Spinal cord (tissue), 10 donors: ENCODE measurements around the gene CGB5. TPM values are rescaled to one million over a fixed set of nuclear protein-coding genes. Genes with fewer than 3 reads are reported as not detected.

Experiments used
- DNase-seq, 6 donors: peaks; one replicate each; pipeline versions ENCODE4 v3.0.0 to v3.0.0-alpha.2; 2013 to 2015; ENCODE audit warnings: low spot score in 6 of 6, low read depth in 4 of 6
- H3K27ac ChIP-seq: one replicate; pipeline ENCODE4 v1.5.1; 2013; ENCODE audit warnings: low read depth, low read length, control low read depth
- H3K27me3 ChIP-seq: one replicate; pipeline ENCODE4 v1.6.1; 2013; ENCODE audit warnings: low read length; ENCODE audit not compliant: control insufficient read depth, insufficient read depth
- H3K36me3 ChIP-seq: one replicate; pipeline ENCODE4 v1.6.1; 2013; ENCODE audit warnings: low read length; ENCODE audit not compliant: control insufficient read depth, insufficient read depth
- H3K4me1 ChIP-seq: one replicate; pipeline ENCODE4 v1.6.1; 2013; ENCODE audit warnings: low read length; ENCODE audit not compliant: control insufficient read depth, insufficient read depth
- H3K4me3 ChIP-seq: one replicate; pipeline ENCODE4 v1.5.1; 2013; ENCODE audit warnings: low read depth, low read length, control low read depth
- H3K9me3 ChIP-seq: one replicate; pipeline ENCODE4 v1.6.1; 2013; ENCODE audit warnings: low read length; ENCODE audit not compliant: control insufficient read depth, insufficient read depth
- WGBS: methylation state at CpG from one replicate; pipeline ENCODE4 v1.1.5; 2013; ENCODE audit warnings: missing lambda C conversion rate; ENCODE audit not compliant: insufficient coverage; 5-methylcytosine and 5-hydroxymethylcytosine counted together
- polyA plus RNA-seq, 2 donors: library from polyadenylated mRNA; unstranded; fragments of 120-200 nt; gene quantifications; one replicate each; pipeline ENCODE4 v1.2.1, GENCODE V29; 2013; ENCODE audit not compliant: insufficient read length in 2 of 2
- small RNA-seq: library from RNA; depleted of rRNA; stranded (forward); fragments of <200 nt; gene quantifications from one replicate; pipeline ENCODE3, GENCODE V24; 2014; ENCODE audit warnings: low replicate concordance
- total RNA-seq, 2 donors: library from RNA; depleted of rRNA in 1 of 2; stranded (reverse); fragments of 120-200 nt in 1 of 2; fragments of >200 nt in 1 of 2; gene quantifications; one replicate each; pipeline versions ENCODE4 v1.2.3 to v1.2.4, GENCODE V29; 2013 to 2014
- donor health status: healthy.

Gene CGB5
- total and polyA plus RNA-seq, 4 donors = 1.4 TPM; not detected in 3

- no peak for DNase-seq
- Histone ChIP-seq H3K9me3 (no peaks in the 10 kb centered on the region), H3K4me3 (no peak overlapping the region), H3K4me1 (peaks cover 12% of the 10 kb centered on the region), H3K27ac (no peak overlapping the region), H3K36me3 (peaks cover 1% of the 10 kb centered on the region), H3K27me3 (no peaks in the 10 kb centered on the region)
- WGBS = 70% methylated on average over 1 of the region's 1 CpG
Observed at GRCh38 chr19:49081273-49081672, 37.6 kb downstream of the CGB5 start.

GRCh38 chr19:49084206-49085019 is 40.8 kb downstream of the CGB5 start:
- H3K9me3 ChIP-seq = no peaks in the 10 kb centered on the region
- H3K27ac ChIP-seq = peak overlapping the region; percentile 88
- peak overlapping the region; percentile 95 for H3K4me3 ChIP-seq
- DNase-seq = no peak
- peaks cover 19% of the 10 kb centered on the region for H3K4me1 ChIP-seq
- H3K36me3 ChIP-seq = peaks cover 19% of the 10 kb centered on the region
- no peaks in the 10 kb centered on the region for H3K27me3 ChIP-seq
- WGBS = 70% methylated on average over 17 of the region's 26 CpGs

GRCh38 chr19:49085020-49085867 is 41.6 kb downstream of the CGB5 start, which contains the start of gene SNRNP70:
TSS of gene SNRNP70 (plus strand) at chr19:49085451. CDS start at chr19:49086415, 964 bp downstream.
- H3K27ac ChIP-seq = peak within 1 kb of the TSS; percentile 88
- no peaks in the 10 kb centered on the region for H3K9me3 ChIP-seq
- peak; percentile 98 to 100 (median 99) for DNase-seq
- H3K4me3 ChIP-seq = peak within 1 kb of the TSS; percentile 95
- peaks cover 19% of the 10 kb centered on the region for H3K4me1 ChIP-seq
- WGBS = 0% methylated on average over 89 of the region's 89 CpGs
- peaks cover 27% of the 10 kb centered on the region for H3K36me3 ChIP-seq
- H3K27me3 ChIP-seq = no peaks in the 10 kb centered on the region

- Histone ChIP-seq H3K36me3 (peaks cover 33% of the 10 kb centered on the region), H3K9me3 (no peaks in the 10 kb centered on the region), H3K27ac (peak overlapping the region; percentile 88), H3K4me1 (peaks cover 19% of the 10 kb centered on the region), H3K27me3 (no peaks in the 10 kb centered on the region), H3K4me3 (peak overlapping the region; percentile 95)
- no peak for DNase-seq
- WGBS = 3% methylated on average over 14 of the region's 14 CpGs
Observed at GRCh38 chr19:49085868-49086232, 42.2 kb downstream of the CGB5 start.

GRCh38 chr19:49086296-49086695 is 42.6 kb downstream of the CGB5 start:
- Histone ChIP-seq H3K27ac (no peak overlapping the region), H3K4me3 (peak overlapping the region; percentile 95), H3K36me3 (peaks cover 38% of the 10 kb centered on the region), H3K9me3 (no peaks in the 10 kb centered on the region), H3K27me3 (no peaks in the 10 kb centered on the region), H3K4me1 (peaks cover 19% of the 10 kb centered on the region)
- WGBS = 68% methylated on average over 9 of the region's 11 CpGs
- DNase-seq = no peak

GRCh38 chr19:49091391-49092038 is 47.9 kb downstream of the CGB5 start:
- Histone ChIP-seq H3K4me3 (no peak overlapping the region), H3K4me1 (peaks cover 9% of the 10 kb centered on the region), H3K27me3 (no peaks in the 10 kb centered on the region), H3K36me3 (peaks cover 84% of the 10 kb centered on the region), H3K27ac (no peak overlapping the region), H3K9me3 (no peaks in the 10 kb centered on the region)
- DNase-seq = no peak
- WGBS = 96% methylated on average over 14 of the region's 17 CpGs

GRCh38 chr19:49092686-49093085 is 49.0 kb downstream of the CGB5 start:
- no peak overlapping the region for H3K27ac ChIP-seq
- 100% methylated on average over 4 of the region's 6 CpGs for WGBS
- H3K4me1 ChIP-seq = peaks cover 4% of the 10 kb centered on the region
- H3K9me3 ChIP-seq = no peaks in the 10 kb centered on the region
- H3K4me3 ChIP-seq = no peak overlapping the region
- peaks cover 86% of the 10 kb centered on the region for H3K36me3 ChIP-seq
- DNase-seq = no peak
- H3K27me3 ChIP-seq = no peaks in the 10 kb centered on the region

Small RNA genes within 50 kb of the gene (small RNA-seq; reads per million reads assigned to genes)
- 0.06 reads per million for gene MIR6798
- not detected for gene RN7SL708P

Other genes with a start within 250 kb of the CGB5 start
- 10 to 100 TPM; 14.6 to 39.5 TPM for gene BCAT2, start 232.8 kb upstream of the CGB5 start, total RNA-seq
- gene BCAT2, start 232.8 kb upstream of the CGB5 start, polyA plus RNA-seq = 10 to 100 TPM; 26.5 to 36.6 TPM
- gene HSD17B14, start 207.4 kb upstream of the CGB5 start, total RNA-seq = 10 to 100 TPM in 1 of 2 donors, 1 to 10 TPM in 1; 6.9 to 25.5 TPM
- 10 to 100 TPM; 15.7 to 19.4 TPM for gene HSD17B14, start 207.4 kb upstream of the CGB5 start, polyA plus RNA-seq
- gene PLEKHA4, start 175.2 kb upstream of the CGB5 start, total RNA-seq = 10 to 100 TPM; 11.6 to 32.3 TPM
- 10 to 100 TPM; 17.3 to 43.0 TPM for gene PLEKHA4, start 175.2 kb upstream of the CGB5 start, polyA plus RNA-seq
- gene PPP1R15A, start 171.4 kb upstream of the CGB5 start, total RNA-seq = 10 to 100 TPM; 30.6 to 42.5 TPM
- 10 to 100 TPM; 26.6 to 33.4 TPM for gene PPP1R15A, start 171.4 kb upstream of the CGB5 start, polyA plus RNA-seq
- gene TULP2, start 145.1 kb upstream of the CGB5 start, total RNA-seq = under 1 TPM; 0.20 to 0.50 TPM
- 1 to 10 TPM in 1 of 2 donors, under 1 TPM in 1; 0.84 to 1.4 TPM for gene TULP2, start 145.1 kb upstream of the CGB5 start, polyA plus RNA-seq
- gene NUCB1, start 143.5 kb upstream of the CGB5 start, total RNA-seq = 100 to 1,000 TPM in 1 of 2 donors, 10 to 100 TPM in 1; 94.4 to 149 TPM
- 100 to 1,000 TPM; 166 to 213 TPM for gene NUCB1, start 143.5 kb upstream of the CGB5 start, polyA plus RNA-seq
- gene DHDH, start 110.1 kb upstream of the CGB5 start, total RNA-seq = 1 to 10 TPM in 1 of 2 donors, under 1 TPM in 1; 0.59 to 1.4 TPM
- 1 to 10 TPM; 2.7 to 4.6 TPM for gene DHDH, start 110.1 kb upstream of the CGB5 start, polyA plus RNA-seq
- 10 to 100 TPM; 23.5 to 40.4 TPM for gene BAX, start 89.0 kb upstream of the CGB5 start, total RNA-seq
- gene BAX, start 89.0 kb upstream of the CGB5 start, polyA plus RNA-seq = 10 to 100 TPM; 86.0 to 91.3 TPM
- 1,000 to 10,000 TPM in 1 of 2 donors, 100 to 1,000 TPM in 1; 830 to 1,568 TPM for gene FTL, start 78.5 kb upstream of the CGB5 start, total RNA-seq
- gene FTL, start 78.5 kb upstream of the CGB5 start, polyA plus RNA-seq = 1,000 to 10,000 TPM; 1,197 to 1,255 TPM
- gene GYS1, start 50.5 kb upstream of the CGB5 start, total RNA-seq = 10 to 100 TPM; 22.0 to 30.9 TPM
- gene GYS1, start 50.5 kb upstream of the CGB5 start, polyA plus RNA-seq = 10 to 100 TPM; 35.4 to 47.5 TPM
- 100 to 1,000 TPM in 1 of 2 donors, 10 to 100 TPM in 1; 80.4 to 101 TPM for gene RUVBL2, start 50.0 kb upstream of the CGB5 start, total RNA-seq
- gene RUVBL2, start 50.0 kb upstream of the CGB5 start, polyA plus RNA-seq = 100 to 1,000 TPM; 106 to 109 TPM
- not detected for gene LHB, start 26.8 kb upstream of the CGB5 start, total RNA-seq
- gene LHB, start 26.8 kb upstream of the CGB5 start, polyA plus RNA-seq = under 1 TPM in 1 of 2 donors, not detected in 1; 0.32 TPM
- under 1 TPM in 1 of 2 donors, not detected in 1; 0.72 TPM for gene CGB3, start 19.5 kb upstream of the CGB5 start, total RNA-seq
- under 1 TPM in 1 of 2 donors, not detected in 1; 0.73 TPM for gene CGB3, start 19.5 kb upstream of the CGB5 start, polyA plus RNA-seq
- not detected for gene CGB2, start 12.0 kb upstream of the CGB5 start, total RNA-seq
- gene CGB2, start 12.0 kb upstream of the CGB5 start, polyA plus RNA-seq = not detected
- not detected for gene CGB1, start 7.0 kb upstream of the CGB5 start, total RNA-seq
- not detected for gene CGB1, start 7.0 kb upstream of the CGB5 start, polyA plus RNA-seq
- under 1 TPM in 1 of 2 donors, not detected in 1; 0.72 TPM for gene CGB8, start 5.3 kb downstream of the CGB5 start, total RNA-seq
- not detected for gene CGB8, start 5.3 kb downstream of the CGB5 start, polyA plus RNA-seq
- under 1 TPM in 1 of 2 donors, not detected in 1; 0.17 TPM for gene CGB7, start 13.9 kb downstream of the CGB5 start, total RNA-seq
- under 1 TPM; 0.16 to 0.29 TPM for gene CGB7, start 13.9 kb downstream of the CGB5 start, polyA plus RNA-seq
- under 1 TPM in 1 of 2 donors, not detected in 1; 0.83 TPM for gene NTF4, start 21.0 kb downstream of the CGB5 start, total RNA-seq
- gene NTF4, start 21.0 kb downstream of the CGB5 start, polyA plus RNA-seq = not detected
- not detected for gene KCNA7, start 28.9 kb downstream of the CGB5 start, total RNA-seq
- gene KCNA7, start 28.9 kb downstream of the CGB5 start, polyA plus RNA-seq = under 1 TPM in 1 of 2 donors, not detected in 1; 0.08 TPM
- 100 to 1,000 TPM; 125 to 241 TPM for gene SNRNP70, start 41.6 kb downstream of the CGB5 start, total RNA-seq
- 100 to 1,000 TPM; 345 to 463 TPM for gene SNRNP70, start 41.6 kb downstream of the CGB5 start, polyA plus RNA-seq
- gene LIN7B, start 70.5 kb downstream of the CGB5 start, total RNA-seq = 10 to 100 TPM; 20.7 to 23.5 TPM
- gene LIN7B, start 70.5 kb downstream of the CGB5 start, polyA plus RNA-seq = 10 to 100 TPM; 56.8 to 62.7 TPM
- 1 to 10 TPM in 1 of 2 donors, under 1 TPM in 1; 0.40 to 3.1 TPM for gene C19orf73, start 75.3 kb downstream of the CGB5 start, total RNA-seq
- gene C19orf73, start 75.3 kb downstream of the CGB5 start, polyA plus RNA-seq = 1 to 10 TPM; 2.3 to 3.1 TPM
- 10 to 100 TPM; 21.1 to 29.0 TPM for gene PPFIA3, start 75.7 kb downstream of the CGB5 start, total RNA-seq
- gene PPFIA3, start 75.7 kb downstream of the CGB5 start, polyA plus RNA-seq = 10 to 100 TPM; 83.1 to 92.2 TPM
- 10 to 100 TPM in 1 of 2 donors, 1 to 10 TPM in 1; 1.5 to 10.5 TPM for gene HRC, start 111.5 kb downstream of the CGB5 start, total RNA-seq
- gene HRC, start 111.5 kb downstream of the CGB5 start, polyA plus RNA-seq = 1 to 10 TPM; 2.7 to 2.8 TPM
- 10 to 100 TPM in 1 of 2 donors, 1 to 10 TPM in 1; 9.2 to 11.7 TPM for gene TRPM4, start 113.9 kb downstream of the CGB5 start, total RNA-seq
- gene TRPM4, start 113.9 kb downstream of the CGB5 start, polyA plus RNA-seq = 10 to 100 TPM; 18.5 to 30.7 TPM